GM19035 (cell line): ENCODE results near the gene CELA3A.
"Not testable (repeated sequence)": the region's sequence is repeated elsewhere in the genome, so short reads cannot be mapped to it uniquely, and the experiment has no call there.

Source experiments
- ATAC-seq: cut with Tn5 transposase; IDR thresholded peaks from one replicate; pipeline ENCODE4 v1.9.1; 2021; ENCODE audit not compliant: unreplicated experiment

The CELA3A gene

DNA sequence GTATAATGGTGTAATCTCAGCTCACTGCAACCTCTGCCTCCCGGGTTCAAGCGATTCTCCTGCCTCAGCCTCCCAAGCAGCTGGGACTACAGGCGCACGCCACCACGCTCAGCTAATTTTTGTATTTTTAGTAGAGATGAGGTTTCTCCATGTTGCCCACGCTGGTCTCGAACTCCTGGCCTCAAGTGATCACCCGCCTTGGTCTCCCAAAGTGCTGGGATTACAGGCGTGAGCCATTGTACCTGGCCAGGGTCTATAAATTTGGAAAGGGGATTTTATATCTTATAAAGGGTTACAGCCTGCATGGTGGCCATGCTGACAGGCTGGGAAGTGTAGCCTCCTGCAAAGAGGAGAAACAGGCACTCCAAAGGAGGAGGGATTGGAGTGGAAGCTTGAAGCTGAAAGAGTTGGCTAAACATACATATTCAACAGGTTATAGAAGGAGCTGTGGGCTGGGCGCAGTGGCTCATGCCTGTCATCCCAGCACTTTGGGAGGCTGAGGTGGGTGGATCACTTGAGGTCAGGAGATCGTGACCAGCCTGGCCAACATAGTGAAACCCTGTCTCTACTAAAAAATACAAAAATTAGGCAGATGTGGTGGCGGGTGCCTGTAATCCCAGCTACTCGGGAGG, 13.2 kb downstream of the CELA3A start:
- not testable (repeated sequence) for ATAC-seq

DNA sequence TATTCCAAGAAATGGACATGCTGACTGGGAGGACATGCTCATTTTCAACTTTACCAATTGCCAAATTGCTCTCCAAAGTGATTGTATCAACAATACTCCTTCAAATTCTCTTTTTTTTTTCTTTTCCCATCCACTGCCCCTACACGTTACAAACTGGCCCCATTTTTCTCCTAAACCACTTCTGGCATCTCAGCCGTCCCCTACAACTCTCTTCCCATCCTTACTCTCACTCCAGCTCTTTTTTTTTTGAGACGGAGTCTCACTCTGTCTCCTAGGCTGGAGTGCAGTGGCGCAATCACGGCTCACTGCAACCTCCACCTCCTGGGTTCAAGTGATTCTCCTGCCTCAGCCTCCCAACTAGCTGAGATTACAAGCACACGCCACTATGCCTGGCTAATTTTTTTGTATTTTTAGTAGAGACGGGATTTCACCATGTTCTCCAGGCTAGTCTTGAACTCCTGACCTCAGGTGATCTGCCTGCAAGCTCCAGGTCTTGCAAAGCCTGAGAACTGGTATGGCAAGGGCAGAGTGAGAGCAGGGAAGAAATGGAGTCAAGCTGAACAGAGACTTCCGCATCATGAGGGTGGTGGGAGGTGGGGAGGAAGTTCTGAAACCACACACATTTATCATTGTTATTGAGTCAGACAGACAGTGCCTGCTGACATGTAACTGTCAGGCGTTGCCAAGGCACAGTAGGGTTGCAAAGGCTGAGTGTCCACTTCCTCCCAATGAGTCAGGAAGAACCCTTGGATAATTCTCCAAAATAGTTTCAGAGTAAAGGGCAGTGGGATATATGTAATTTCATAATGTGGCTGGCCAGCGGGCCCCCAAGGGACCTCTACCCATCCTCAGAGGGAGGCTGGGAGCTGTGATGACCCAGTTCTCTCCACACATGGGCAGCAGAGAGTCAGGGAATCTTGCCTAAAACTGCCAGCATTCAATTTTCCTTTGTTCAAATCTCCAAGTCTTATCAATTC, 17.4 kb downstream of the CELA3A start:
- peak; percentile 71 for ATAC-seq

DNA sequence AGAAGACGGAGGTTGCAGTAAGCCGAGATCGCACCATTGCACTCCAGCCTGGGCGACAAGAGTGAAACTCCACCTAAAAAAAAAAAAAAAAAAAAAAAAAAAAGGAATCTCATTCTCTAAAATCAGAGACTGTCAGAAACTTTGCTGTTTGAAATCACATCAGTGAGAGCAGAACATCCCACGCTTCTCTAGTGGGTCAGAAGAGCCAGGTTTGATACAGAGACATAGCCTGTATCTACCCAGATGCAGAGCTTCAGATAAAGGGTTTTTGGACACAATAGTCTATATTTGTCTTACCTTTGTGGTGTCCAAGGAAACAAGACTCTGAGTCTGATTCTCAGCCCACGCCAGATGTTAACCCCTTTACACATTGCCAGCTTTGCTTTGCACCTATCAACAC, 19.6 kb downstream of the CELA3A start:
- no peak for ATAC-seq

DNA sequence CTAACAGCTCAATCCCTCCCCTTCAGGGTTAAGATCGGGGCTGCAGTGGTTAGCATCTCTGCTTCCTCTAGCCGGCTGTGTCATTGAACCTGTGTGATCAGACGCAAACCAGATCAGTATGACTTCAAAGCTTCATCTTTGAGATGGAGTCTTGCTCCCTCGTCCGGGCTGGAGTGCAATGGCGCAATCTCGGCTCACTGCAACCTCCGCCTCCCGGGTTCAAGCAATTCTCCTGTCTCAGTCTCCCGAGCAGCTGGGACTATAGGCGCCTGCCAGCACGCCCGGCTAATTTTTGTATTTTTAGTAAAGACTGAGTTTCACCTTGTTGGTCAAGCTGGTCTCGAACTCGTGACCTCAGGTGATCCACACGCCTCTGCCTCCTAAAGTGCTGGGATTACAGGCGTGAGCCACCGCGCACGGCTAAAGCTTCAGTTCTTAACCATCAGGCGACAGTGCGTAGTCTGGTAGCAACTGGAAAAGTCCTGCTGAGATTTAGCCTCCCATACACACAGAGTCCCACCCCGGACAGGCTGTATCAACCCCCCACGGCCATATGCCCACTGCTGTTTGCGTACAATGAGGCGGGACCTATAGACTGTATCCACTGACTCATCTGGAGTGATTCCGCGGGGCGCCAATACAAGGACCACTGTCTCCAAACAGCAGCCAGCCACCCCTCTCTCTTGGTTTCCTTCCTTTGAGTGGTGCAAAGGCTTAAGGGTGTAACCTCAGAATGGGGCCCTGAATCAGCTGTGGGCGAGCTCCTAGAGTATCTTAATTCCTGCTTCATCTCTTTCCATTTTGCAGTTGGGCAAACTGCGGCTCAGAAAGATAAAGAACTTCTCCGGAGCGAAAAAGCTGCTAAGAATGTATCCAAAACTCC, 23.3 kb downstream of the CELA3A start:
- ATAC-seq, result peak; percentile 36

DNA sequence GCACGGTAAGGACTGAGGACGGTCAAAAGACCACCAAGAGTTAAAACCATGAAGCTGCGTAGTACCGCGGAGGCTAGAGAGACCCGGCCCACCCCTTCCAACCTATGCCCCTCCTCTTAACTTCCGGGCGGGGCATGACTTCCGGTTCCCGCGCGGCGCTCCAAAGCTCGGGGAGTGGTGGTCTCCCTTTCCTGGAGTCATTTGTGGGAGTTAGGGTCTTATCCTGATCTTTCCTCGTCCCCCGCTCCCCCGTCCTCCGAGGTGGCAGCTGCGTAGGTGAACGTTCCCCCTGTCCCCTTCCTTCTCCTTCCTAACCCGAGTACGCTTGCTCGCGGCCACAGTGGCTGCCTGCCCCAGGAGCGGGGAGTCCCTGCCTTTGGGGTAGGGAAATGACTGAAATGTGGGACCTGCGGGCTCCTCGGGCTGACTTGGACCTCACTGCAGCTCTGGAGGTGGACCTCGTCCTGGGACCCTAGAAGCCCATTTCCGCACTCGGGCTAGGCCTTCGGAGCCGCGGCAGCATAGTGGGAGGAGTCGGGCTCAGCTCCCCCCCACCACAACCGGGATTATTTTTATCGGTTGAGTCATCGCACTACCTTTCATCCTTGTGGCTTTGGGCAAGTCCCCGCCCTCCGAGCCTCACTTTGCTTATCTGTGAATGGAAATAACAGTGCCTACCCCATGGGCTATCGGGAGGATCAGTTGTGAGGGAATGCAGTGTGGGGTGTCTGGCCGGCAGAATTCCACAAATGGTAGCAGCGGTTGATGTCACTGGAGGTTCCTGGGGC, 24.1 kb downstream of the CELA3A start:
- ATAC-seq, result peak; percentile 76

DNA sequence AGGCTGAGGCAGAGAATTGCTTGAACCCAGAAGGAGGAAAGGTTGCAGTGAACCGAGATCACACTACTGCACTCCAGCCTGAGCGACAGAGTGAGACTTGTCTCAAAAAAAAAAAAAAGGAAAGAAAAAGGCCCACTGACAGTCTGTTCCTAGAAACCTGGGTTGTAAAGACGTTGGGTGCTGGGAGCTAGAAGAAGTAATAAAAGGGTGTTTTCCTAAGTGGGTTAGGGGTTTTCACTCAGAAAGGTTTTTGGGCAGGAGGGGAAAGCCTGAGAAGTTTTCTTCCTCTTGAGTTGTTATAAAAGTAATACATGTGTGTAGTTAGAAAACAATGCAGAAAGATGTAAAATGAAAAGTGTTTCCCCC, 25.4 kb downstream of the CELA3A start:
- ATAC-seq, result no peak

DNA sequence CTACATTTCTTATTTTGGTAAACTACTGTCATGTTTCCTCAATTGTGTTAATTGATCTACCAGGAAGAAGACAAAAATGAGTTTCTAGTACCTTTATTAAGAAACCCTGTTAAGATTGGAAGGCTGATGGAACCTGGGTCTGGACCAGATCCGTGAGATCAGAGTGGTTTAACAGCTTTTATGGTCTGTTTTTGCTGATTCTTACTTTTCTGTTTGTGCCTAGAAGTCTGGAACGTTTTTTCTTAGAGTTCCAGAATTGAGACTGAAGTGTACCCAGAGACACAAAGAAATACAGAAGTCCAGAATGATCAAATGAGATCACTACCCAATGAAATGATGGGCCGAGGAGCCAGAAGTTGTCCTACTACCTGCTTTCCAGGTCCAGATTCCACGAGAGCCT, 28.6 kb downstream of the CELA3A start:
- no peak for ATAC-seq

DNA sequence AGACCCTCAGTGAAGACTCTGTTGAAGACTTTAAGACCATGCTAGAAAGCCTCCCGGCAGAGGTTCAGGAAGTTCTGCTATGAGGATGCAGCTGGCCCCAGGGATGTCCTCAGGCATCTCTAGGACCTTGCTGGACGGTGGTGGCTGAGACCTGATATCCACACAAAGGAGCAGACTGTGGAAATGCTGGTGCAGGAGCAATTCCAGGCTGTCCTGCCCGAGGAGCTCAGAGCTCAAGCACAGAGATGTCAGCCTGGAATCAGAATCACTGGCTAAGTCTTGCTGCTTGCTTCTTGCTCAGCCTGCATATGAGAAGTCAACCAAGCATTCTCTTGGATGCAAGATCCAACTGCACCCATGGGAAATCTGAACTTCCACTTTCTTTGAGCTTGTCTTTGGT, 29.0 kb downstream of the CELA3A start:
- ATAC-seq, result no peak

DNA sequence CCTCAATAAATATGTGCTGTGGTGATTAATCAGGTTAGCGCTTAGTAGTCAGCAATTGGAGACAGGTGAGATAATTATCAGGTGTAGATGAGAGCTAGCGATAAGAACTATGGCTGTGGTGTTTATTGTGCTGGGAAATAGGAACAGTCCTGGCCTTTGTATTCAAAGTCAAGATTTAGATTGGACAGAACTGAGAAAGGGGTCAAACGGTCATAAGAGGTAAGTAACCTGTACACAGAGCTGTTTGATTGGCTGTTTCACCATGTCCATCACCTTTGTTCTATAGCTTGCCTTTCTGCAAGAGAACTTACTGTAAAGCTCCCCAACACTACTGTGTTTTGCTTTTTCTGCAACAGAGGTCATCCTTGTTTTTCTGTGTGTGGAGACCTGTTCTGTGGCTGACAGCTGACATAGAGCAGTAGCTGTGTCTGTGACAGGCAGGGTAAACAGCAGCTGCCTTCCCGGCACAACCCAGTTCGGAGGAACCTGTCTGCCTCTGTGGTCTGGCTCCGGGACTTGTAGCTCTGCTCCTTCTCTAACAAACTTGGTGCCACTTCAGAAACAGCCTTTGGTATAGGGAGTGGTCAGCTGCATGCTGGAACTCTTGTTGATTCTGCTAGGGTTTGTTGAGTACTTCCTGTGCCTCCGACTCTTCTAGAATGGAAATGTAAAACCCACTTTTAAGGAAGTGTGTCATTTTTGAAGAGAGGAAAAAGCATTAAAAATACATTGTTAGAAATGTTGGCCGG, 29.9 kb downstream of the CELA3A start:
- no peak for ATAC-seq

DNA sequence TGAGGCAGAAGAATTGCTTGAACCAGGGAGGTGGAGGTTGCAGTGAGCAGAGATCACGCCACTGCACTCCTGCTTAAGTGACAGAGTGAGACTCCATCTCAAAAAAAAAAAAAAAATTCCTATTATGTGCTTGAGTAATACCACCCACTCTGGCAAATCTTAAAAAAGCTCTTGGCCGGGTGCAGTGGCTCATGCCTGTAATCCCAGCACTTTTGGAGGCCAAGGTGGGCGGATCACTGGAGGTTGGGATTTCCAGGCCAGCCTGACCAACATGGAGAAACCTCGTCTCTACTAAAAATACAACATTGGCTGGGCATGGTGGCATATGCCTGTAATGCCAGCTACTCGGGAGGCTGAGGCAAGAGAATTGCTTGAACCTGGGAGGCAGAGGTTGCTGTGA, 33.4 kb downstream of the CELA3A start:
- not testable (repeated sequence) for ATAC-seq

DNA sequence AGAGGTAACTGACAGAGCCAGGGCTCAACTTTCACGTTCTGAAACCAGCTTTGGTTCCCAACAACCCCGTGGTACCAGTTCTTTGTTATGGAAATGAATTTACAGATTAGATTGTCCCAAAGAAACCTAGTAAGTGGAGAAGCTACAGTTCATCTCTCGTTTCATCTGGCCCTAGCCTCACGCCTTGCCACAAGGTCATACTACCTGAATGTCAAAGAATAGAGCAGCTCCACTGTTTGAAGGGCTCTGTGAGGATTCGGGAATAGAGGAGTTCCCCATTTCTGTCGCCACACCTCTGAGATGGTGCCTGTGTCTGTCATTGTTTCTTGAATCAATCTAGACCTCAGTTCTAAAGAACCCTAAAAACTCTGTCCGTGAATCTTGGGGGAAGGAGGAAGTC, 36.1 kb downstream of the CELA3A start:
- no peak for ATAC-seq

DNA sequence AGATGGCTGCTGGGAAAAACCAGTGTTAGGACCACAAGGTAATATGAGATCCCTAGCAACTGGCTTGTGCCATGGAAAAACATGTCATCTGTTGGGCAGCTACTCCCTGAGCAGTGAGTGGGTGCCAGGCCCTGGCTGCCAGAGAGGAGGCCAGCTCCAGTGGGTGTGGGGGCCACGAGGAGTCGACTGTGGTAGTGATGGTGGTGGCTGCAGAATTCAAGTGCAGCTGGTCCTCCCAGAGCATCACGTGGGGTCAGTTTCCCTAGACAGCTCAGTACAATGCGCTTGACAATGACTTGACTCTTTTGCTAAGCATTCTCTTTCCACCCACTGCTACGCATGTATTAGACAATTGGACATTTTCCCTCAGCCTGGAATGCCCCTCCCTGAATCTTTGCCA, 36.6 kb downstream of the CELA3A start:
- no peak for ATAC-seq

DNA sequence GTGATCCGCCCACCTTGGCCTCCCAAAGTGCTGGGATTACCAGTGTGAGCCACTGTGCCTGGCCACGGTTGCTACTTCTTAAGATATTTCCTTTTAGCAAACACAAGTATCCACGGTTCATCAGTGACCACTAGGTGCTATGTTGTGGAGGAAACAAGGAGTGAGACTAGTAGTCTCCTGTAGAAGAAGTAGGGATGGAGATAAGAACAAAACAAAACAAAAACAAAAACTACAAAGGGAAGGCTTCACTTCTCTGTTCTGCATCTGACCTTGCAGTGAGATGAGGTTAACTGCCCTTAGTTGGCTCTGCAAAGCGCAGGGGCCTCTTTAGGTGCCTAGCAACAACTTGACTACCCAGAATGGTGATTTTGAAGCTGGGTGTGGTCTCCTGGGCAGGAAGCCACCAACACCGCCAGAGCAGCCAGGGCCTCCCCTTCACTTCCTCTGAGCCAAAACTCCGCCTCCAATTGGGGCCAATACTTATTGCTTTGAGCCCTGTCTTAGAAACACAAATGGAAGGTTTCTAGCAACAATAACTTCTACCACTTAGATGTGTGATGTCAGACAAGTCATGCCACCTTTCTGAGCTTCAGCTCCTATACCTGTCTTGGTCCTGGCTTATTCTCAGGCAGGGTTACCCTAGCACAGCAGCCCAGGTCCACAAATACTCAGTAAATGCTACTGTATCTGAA, 38.3 kb downstream of the CELA3A start:
- ATAC-seq, result peak; percentile 99

DNA sequence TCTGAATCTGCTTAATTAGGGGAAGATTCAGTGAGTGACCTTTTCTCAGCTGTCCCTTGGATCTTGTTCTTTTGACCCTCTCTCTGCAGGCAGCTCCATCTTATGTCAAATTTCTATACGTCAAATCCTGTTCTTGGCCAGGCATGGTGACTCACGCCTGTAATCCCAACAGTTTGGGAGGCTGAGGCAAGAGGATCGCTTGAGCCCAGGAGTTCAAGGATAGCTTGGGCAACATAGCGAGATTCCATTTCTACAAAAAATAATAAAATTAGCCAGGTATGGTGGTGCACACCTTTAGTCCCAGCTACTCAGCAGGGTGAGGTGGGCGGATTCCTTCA, 38.8 kb downstream of the CELA3A start:
- ATAC-seq, result no peak

DNA sequence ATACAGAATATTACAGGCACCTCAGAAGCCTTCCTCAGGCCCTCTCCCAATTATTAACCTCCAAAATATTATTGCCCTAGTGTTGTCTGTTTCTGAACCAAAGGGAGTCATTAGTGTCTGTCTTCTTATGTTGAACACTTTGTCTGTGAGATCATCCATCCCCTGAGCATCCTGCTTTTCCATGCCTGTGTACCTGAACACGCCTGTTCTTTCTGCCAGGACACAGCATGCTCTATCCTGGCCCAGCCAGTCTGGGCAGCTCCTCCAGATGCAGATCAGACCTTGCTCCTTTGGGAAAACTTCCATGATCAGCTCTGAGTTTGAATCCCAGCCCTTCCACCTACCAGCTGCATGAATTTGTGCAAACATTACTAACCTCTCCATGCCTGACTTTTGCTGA, 40.0 kb downstream of the CELA3A start:
- no peak for ATAC-seq

DNA sequence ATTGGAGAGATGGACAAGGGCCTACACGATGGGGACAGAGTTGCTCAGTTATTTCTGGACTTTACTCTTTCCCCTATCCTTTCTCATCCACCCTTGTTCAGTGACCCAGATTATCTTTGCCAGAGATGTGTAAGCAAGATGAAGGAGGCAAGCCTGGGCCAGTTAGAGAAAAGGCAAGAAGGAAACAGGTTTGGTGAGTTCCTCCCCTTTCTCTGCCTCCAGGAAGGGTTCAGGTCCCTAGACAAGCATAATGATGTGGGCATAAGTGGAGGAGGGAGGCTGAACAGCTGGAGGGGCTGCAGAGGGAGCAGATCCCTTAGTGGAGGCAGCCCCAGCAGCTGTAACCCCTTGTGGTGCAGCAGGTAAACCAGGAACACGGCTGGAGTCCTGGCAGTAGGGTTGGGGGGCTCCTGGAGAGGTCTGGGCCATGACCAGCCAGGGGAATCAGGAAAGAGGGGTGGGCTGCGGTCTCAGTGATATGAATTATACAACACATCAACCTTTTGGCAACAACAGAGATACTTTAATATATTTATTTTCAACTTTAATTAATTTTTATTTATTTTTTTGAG, 41.8 kb downstream of the CELA3A start:
- no peak for ATAC-seq

DNA sequence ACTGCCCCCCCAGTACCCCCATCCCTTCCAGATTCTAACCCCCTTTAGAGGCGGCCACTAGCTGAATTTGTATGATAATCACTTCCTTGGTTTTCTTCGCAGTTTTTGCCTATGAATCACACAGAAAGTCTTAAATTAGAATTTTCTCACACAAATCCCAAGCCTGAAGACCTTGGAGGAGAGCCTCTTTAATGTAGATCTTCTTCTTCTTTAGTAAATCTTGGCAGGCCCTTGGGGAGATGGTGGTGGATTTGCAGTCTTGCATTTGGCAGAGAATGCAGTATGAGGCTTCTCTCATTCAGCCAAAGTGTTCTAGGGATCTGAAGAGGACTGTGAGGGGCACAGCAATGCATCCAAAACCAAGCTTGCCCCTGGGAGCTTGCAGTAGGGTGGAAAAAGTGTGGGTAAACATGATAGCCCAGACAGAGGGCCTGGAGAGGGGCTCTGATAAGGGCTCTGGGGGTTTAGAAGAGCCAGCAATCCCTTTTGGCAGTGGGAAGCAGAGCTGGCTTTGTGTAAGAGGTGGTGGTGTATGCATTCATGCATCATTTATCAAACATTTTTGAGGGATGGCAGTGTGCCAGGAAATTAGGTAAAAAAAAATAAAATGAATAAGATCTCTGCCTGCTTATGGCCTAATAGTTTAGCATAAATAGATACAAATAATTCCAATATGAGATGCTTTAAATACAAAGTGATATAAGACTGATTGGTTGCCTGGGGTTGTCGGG, 43.4 kb downstream of the CELA3A start:
- no peak for ATAC-seq

DNA sequence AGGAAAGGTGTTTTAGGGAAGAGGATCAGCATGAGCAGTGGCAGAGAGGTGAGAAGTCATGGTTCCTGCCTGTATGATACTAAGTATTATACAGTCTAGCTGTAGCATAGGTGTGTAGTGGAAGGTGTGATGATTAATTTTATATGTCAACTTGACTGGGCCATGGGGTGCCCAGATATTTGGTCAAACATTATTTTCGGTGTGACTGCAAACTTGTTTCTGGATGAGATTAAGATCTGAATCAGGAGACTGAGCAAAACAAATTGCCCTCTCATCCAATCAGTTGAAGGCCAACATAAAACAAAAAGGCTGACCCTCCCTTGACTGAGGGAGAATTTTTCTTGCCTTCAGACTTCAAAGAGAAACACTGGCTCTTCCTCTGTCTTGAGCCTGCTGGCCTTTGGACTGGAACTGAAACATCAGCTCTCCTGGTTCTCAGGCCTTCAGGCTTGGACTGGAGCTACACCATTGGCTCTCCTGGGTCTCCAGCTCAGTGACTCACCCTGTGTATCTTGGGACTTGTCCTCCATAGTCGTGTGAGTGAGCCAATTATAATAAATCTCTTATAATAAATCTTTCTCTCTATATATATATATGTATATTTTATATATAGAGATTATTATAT, 44.3 kb downstream of the CELA3A start:
- no peak for ATAC-seq
